Activated naive CD4-positive, alpha-beta T cell treated with anti-CD3 and anti-CD28 coated beads, Interleukin-2, amount 50 U/mL, for 72 hours (primary cell): ENCODE results near the gene TMEM185A. TPM values are rescaled to one million over a fixed set of nuclear protein-coding genes. Genes with fewer than 3 reads are reported as not detected.
"Not testable (repeated sequence)": the region's sequence is repeated elsewhere in the genome, so short reads cannot be mapped to it uniquely, and the experiment has no call there.

Experiments
- ATAC-seq, 2 donors: fragments of 150-1000 bp; cut with Tn5 transposase; 2 replicates each; pipeline ENCODE4 v1.10.0; 2021; ENCODE audit warnings: mild to moderate bottlenecking in 2 of 2, moderate library complexity in 2 of 2
- DNase-seq, 2 donors: peaks; one replicate each; pipeline ENCODE4 v3.0.0; 2021 to 2022; ENCODE audit warnings: low spot score in 2 of 2
- H3K27ac Mint-ChIP-seq, 2 donors: one replicate each; pipeline ENCODE4 v1.8.0; 2022; ENCODE audit warnings: mild to moderate bottlenecking in 2 of 2, mixed read lengths in 2 of 2
- H3K36me3 Mint-ChIP-seq, 2 donors: one replicate each; pipeline ENCODE4 v1.8.0; 2022; ENCODE audit warnings: mixed read lengths in 2 of 2
- H3K9me3 Mint-ChIP-seq, 2 donors: one replicate each; pipeline ENCODE4 v1.8.0; 2022; ENCODE audit warnings: mixed read lengths in 2 of 2
- total RNA-seq, 2 donors: library from RNA; stranded (reverse); gene quantifications; one replicate each; pipeline ENCODE4 v1.2.3, GENCODE V29; 2022

The TMEM185A gene
- total RNA-seq: 10 to 100 TPM in 1 of 2 donors, 1 to 10 TPM in 1; 9.0 to 21.5 TPM

GRCh38 chrX:149631234-149632165 lies at the start of gene TMEM185A:
Gene TMEM185A, minus strand, starts transcription at chrX:149631792. Its CDS starts 212 bp downstream, at chrX:149631580.
- peak; percentile 72 to 78 for DNase-seq
- peak; percentile 93 for ATAC-seq
- Mint-ChIP-seq H3K36me3 (peaks cover 0 to 5% of the 10 kb centered on the region in 2 donors), H3K27ac (peak within 1 kb of the TSS; percentile 84 to 93), H3K9me3 (no peaks in the 10 kb centered on the region)

GRCh38 chrX:149681182-149681581 lies 49.6 kb upstream of the TMEM185A start:
- Mint-ChIP-seq H3K9me3 (no peaks in the 10 kb centered on the region), H3K36me3 (no peaks in the 10 kb centered on the region), H3K27ac (no peak overlapping the region)
- DNase-seq (no peak), ATAC-seq (no peak)

GRCh38 chrX:149679164-149679678 lies 47.6 kb upstream of the TMEM185A start:
- ATAC-seq, H3K27ac Mint-ChIP-seq, DNase-seq, H3K36me3 Mint-ChIP-seq, H3K9me3 Mint-ChIP-seq: not testable (repeated sequence)

GRCh38 chrX:149675554-149675953 lies 44.0 kb upstream of the TMEM185A start:
- H3K27ac Mint-ChIP-seq, H3K36me3 Mint-ChIP-seq, H3K9me3 Mint-ChIP-seq, DNase-seq, ATAC-seq: not testable (repeated sequence)

GRCh38 chrX:149675088-149675487 lies 43.5 kb upstream of the TMEM185A start:
- DNase-seq, H3K27ac Mint-ChIP-seq, ATAC-seq, H3K36me3 Mint-ChIP-seq, H3K9me3 Mint-ChIP-seq: not testable (repeated sequence)

GRCh38 chrX:149660613-149661012 lies 29.0 kb upstream of the TMEM185A start:
- DNase-seq, ATAC-seq, H3K9me3 Mint-ChIP-seq, H3K36me3 Mint-ChIP-seq, H3K27ac Mint-ChIP-seq: not testable (repeated sequence)

- H3K9me3 Mint-ChIP-seq, DNase-seq, H3K27ac Mint-ChIP-seq, H3K36me3 Mint-ChIP-seq: not testable (repeated sequence)
- peak in 1 of 2 donors; percentile 47 for ATAC-seq
Measured at GRCh38 chrX:149656260-149656884, 24.8 kb upstream of the TMEM185A start.

- ATAC-seq: no peak
- H3K36me3 Mint-ChIP-seq: no peaks in the 10 kb centered on the region
- no peak for DNase-seq
- H3K27ac Mint-ChIP-seq: no peak overlapping the region
- H3K9me3 Mint-ChIP-seq: no peaks in the 10 kb centered on the region
Measured at GRCh38 chrX:149652232-149652981, 20.8 kb upstream of the TMEM185A start.

- DNase-seq: no peak
- no peak overlapping the region for H3K27ac Mint-ChIP-seq
- H3K9me3 Mint-ChIP-seq: no peaks in the 10 kb centered on the region
- no peak for ATAC-seq
- no peaks in the 10 kb centered on the region for H3K36me3 Mint-ChIP-seq
Measured at GRCh38 chrX:149650162-149650561, 18.6 kb upstream of the TMEM185A start.

- no peak for DNase-seq
- H3K36me3 Mint-ChIP-seq: no peaks in the 10 kb centered on the region
- no peaks in the 10 kb centered on the region for H3K9me3 Mint-ChIP-seq
- ATAC-seq: peak in 1 of 2 donors; percentile 38
- H3K27ac Mint-ChIP-seq: no peak overlapping the region
Measured at GRCh38 chrX:149648932-149649331, 17.3 kb upstream of the TMEM185A start.

GRCh38 chrX:149647505-149647904 lies 15.9 kb upstream of the TMEM185A start:
- no peak overlapping the region for H3K27ac Mint-ChIP-seq
- DNase-seq (no peak), ATAC-seq (no peak)
- H3K9me3 Mint-ChIP-seq: no peaks in the 10 kb centered on the region
- H3K36me3 Mint-ChIP-seq: no peaks in the 10 kb centered on the region

- ATAC-seq (no peak), DNase-seq (no peak)
- Mint-ChIP-seq H3K9me3 (no peaks in the 10 kb centered on the region), H3K27ac (no peak overlapping the region), H3K36me3 (no peaks in the 10 kb centered on the region)
Measured at GRCh38 chrX:149643496-149643895, 11.9 kb upstream of the TMEM185A start.

- Mint-ChIP-seq H3K36me3 (no peaks in the 10 kb centered on the region), H3K27ac (no peak overlapping the region), H3K9me3 (no peaks in the 10 kb centered on the region)
- DNase-seq (no peak), ATAC-seq (no peak)
Measured at GRCh38 chrX:149641835-149642234, 10.2 kb upstream of the TMEM185A start.

- DNase-seq: no peak
- H3K27ac Mint-ChIP-seq: no peak overlapping the region
- no peaks in the 10 kb centered on the region for H3K36me3 Mint-ChIP-seq
- ATAC-seq: no peak
- no peaks in the 10 kb centered on the region for H3K9me3 Mint-ChIP-seq
Measured at GRCh38 chrX:149641432-149641831, 9.8 kb upstream of the TMEM185A start.

- DNase-seq: no peak
- ATAC-seq: no peak
- H3K9me3 Mint-ChIP-seq: no peaks in the 10 kb centered on the region
- no peak overlapping the region for H3K27ac Mint-ChIP-seq
- H3K36me3 Mint-ChIP-seq: no peaks in the 10 kb centered on the region
Measured at GRCh38 chrX:149639568-149639967, 8.0 kb upstream of the TMEM185A start.

GRCh38 chrX:149638860-149639259 lies 7.3 kb upstream of the TMEM185A start:
- H3K36me3 Mint-ChIP-seq: no peaks in the 10 kb centered on the region

GRCh38 chrX:149633511-149633910 lies 1.9 kb upstream of the TMEM185A start:
- H3K27ac Mint-ChIP-seq: no peak overlapping the region

More at GRCh38 chrX:149638860-149639259, 7.3 kb upstream of the TMEM185A start:
- no peak for DNase-seq
- no peak for ATAC-seq
- Mint-ChIP-seq H3K27ac (no peak overlapping the region), H3K9me3 (no peaks in the 10 kb centered on the region)

More at GRCh38 chrX:149633511-149633910, 1.9 kb upstream of the TMEM185A start:
- Mint-ChIP-seq H3K9me3 (no peaks in the 10 kb centered on the region), H3K36me3 (peaks cover 0 to 5% of the 10 kb centered on the region in 2 donors)
- no peak for ATAC-seq
- DNase-seq: no peak
